Retinal pigment epithelial cell (primary cell): ENCODE results near the gene MED15.

Experiments used
- DNase-seq: peaks from one replicate; pipeline ENCODE4 v3.0.0-alpha.2; 2010; ENCODE audit warnings: low read depth
- H3K4me3 ChIP-seq: 2 replicates; pipeline ENCODE4 v1.5.1; 2011; ENCODE audit warnings: mild to moderate bottlenecking, low read length, control low read depth, moderate library complexity
- CTCF ChIP-seq: conservative IDR thresholded peaks from 2 replicates; pipeline ENCODE4 v1.5.1; 2011; ENCODE audit warnings: low read depth, low read length, control low read depth, inconsistent platforms

The MED15 gene

GRCh38 chr22:20575724-20576444 lies 68.5 kb downstream of the MED15 start:
- no peak for DNase-seq
- no peak for TF ChIP-seq CTCF
- H3K4me3 ChIP-seq: no peak overlapping the region

GRCh38 chr22:20576445-20576816 lies 69.0 kb downstream of the MED15 start:
- DNase-seq: no peak
- TF ChIP-seq CTCF: no peak
- no peak overlapping the region for H3K4me3 ChIP-seq

- DNase-seq: no peak
- H3K4me3 ChIP-seq: no peak overlapping the region
- no peak for TF ChIP-seq CTCF
Measured at GRCh38 chr22:20577045-20577444, 69.6 kb downstream of the MED15 start.

- no peak for DNase-seq
- no peak overlapping the region for H3K4me3 ChIP-seq
Measured at GRCh38 chr22:20577549-20577975, 70.2 kb downstream of the MED15 start.

GRCh38 chr22:20578192-20578591 lies 70.8 kb downstream of the MED15 start:
- no peak for TF ChIP-seq CTCF
- no peak for DNase-seq
- H3K4me3 ChIP-seq: no peak overlapping the region

More at GRCh38 chr22:20577549-20577975, 70.2 kb downstream of the MED15 start:
- TF ChIP-seq CTCF: no peak

- H3K4me3 ChIP-seq: no peak overlapping the region
- DNase-seq: no peak
- TF ChIP-seq CTCF: no peak
Measured at GRCh38 chr22:20578707-20579106, 71.3 kb downstream of the MED15 start.

GRCh38 chr22:20579273-20580120 lies 72.1 kb downstream of the MED15 start:
- no peak for DNase-seq
- no peak overlapping the region for H3K4me3 ChIP-seq
- TF ChIP-seq CTCF: no peak
